Esophagus muscularis mucosa (tissue), 4 donors: Measurements from ENCODE around the gene EXOC6B. TPM values are rescaled to one million over a fixed set of nuclear protein-coding genes. Genes with fewer than 3 reads are reported as not detected.

Experiments used
- DNase-seq: peaks from one replicate; pipeline ENCODE4 v3.0.0-alpha.2; 2017; ENCODE audit errors: extremely low spot score
- H3K27ac ChIP-seq, 4 donors: fragments of 200-600 bp; sonication (generic); replicated peaks in 1 of 4; 1 replicate in 3 of 4; 2 replicates in 1 of 4; pipeline ENCODE4 v1.5.1; 2016 to 2019; ENCODE audit warnings: mild to moderate bottlenecking in 1 of 4
- H3K27me3 ChIP-seq, 4 donors: fragments of 200-600 bp; sonication (generic); one replicate each; pipeline versions ENCODE4 v1.5.1 to v1.6.0; 2016 to 2019
- H3K36me3 ChIP-seq, 4 donors: fragments of 200-600 bp; sonication (generic); one replicate each; pipeline ENCODE4 v1.5.1; 2016 to 2019
- H3K4me1 ChIP-seq, 4 donors: fragments of 200-600 bp; sonication (generic); one replicate each; pipeline ENCODE4 v1.5.1; 2016 to 2019
- H3K4me3 ChIP-seq, 4 donors: fragments of 200-600 bp; sonication (generic); 1 replicate in 2 of 4; 2 replicates in 2 of 4; pipeline ENCODE4 v1.5.1; 2016 to 2019; ENCODE audit warnings: mild to moderate bottlenecking in 4 of 4, moderate library complexity in 1 of 4
- H3K9me3 ChIP-seq, 4 donors: fragments of 200-600 bp; sonication (generic); 1 replicate in 3 of 4; 2 replicates in 1 of 4; pipeline ENCODE4 v1.5.1; 2016 to 2019
- EP300 ChIP-seq: sonication (generic); formaldehyde crosslinking; IDR thresholded peaks from one replicate; pipeline ENCODE4 v1.6.1; 2017; ENCODE audit warnings: antibody characterized with exemption
- POLR2A ChIP-seq: fragments of 450-650 bp; IDR thresholded peaks from one replicate; pipeline ENCODE4 v1.6.1; 2017; ENCODE audit warnings: antibody characterized with exemption, moderate library complexity, mild to moderate bottlenecking, low read depth
- POLR2AphosphoS5 ChIP-seq, 2 donors: sonication (generic); formaldehyde crosslinking; IDR thresholded peaks; one replicate each; pipeline ENCODE4 v1.6.1; 2017; ENCODE audit warnings: antibody characterized with exemption in 2 of 2
- whole genome bisulfite sequencing: methylation state at CpG from one replicate; pipeline ENCODE4 v1.1.5; 2018; 5-methylcytosine and 5-hydroxymethylcytosine counted together
- intact Hi-C: fragments of 100-400 bp; cut with DNase I; formaldehyde crosslinking; loops from one replicate; pipeline ENCODE4 v1.15.1; 2023
- total RNA-seq, 4 donors: library from RNA; depleted of rRNA; stranded (reverse); fragments of >200 nt; gene quantifications; one replicate each; pipeline versions ENCODE4 v1.1.0 to v1.2.1, GENCODE V29; 2016
- TF ChIP-seq, protein P1 (sequence below), 3 experiments: fragments of 200-600 bp in 2 of 3; fragments of 450-650 bp in 1 of 3; sonication (generic) in 2 of 3; IDR thresholded peaks; one replicate each; pipeline ENCODE4 v1.5.1; 2017 to 2019; ENCODE audit warnings: antibody characterized with exemption in 3 of 3, mild to moderate bottlenecking in 2 of 3, moderate library complexity in 1 of 3

Gene EXOC6B
- total RNA-seq, 4 donors from 2014 or later = 24.5 to 45.9 (median 37.4) TPM

DNA sequence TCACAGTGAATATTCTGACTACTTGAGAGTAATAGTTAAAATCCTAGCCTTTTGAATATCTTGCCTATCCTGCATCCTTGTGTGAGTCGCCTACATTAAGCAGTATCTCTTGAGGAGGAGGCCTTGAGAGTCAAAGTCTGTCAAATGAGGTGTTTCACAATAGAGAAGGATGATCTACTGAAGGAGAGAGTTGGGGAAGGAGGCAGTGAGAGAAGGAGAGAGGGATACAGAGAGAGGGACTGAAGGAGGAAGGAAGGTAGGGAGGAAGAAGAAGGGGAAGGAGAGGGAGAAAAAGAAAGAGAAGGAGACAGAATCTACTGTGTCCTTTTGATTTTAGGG is 554.6 kb downstream of the EXOC6B start:
- TF ChIP-seq, protein P1, sequence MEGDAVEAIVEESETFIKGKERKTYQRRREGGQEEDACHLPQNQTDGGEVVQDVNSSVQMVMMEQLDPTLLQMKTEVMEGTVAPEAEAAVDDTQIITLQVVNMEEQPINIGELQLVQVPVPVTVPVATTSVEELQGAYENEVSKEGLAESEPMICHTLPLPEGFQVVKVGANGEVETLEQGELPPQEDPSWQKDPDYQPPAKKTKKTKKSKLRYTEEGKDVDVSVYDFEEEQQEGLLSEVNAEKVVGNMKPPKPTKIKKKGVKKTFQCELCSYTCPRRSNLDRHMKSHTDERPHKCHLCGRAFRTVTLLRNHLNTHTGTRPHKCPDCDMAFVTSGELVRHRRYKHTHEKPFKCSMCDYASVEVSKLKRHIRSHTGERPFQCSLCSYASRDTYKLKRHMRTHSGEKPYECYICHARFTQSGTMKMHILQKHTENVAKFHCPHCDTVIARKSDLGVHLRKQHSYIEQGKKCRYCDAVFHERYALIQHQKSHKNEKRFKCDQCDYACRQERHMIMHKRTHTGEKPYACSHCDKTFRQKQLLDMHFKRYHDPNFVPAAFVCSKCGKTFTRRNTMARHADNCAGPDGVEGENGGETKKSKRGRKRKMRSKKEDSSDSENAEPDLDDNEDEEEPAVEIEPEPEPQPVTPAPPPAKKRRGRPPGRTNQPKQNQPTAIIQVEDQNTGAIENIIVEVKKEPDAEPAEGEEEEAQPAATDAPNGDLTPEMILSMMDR (IDR thresholded peaks at IDR 0.05) = no peak
- TF ChIP-seq POLR2AphosphoS5 (IDR thresholded peaks at IDR 0.05) (no peak), POLR2A (no peak), EP300 (no peak)
- no peaks in the 10 kb centered on the region for H3K36me3 ChIP-seq
- H3K4me1 ChIP-seq = peaks cover 18 to 32% (median 22%) of the 10 kb centered on the region in 4 donors
- 75% methylated on average over 1 of the region's 1 CpG for WGBS
- DNase-seq = no peak
- no peaks in the 10 kb centered on the region for H3K9me3 ChIP-seq
- intact Hi-C loops = no loop called here
- H3K27ac ChIP-seq = no peak overlapping the region
- no peak overlapping the region for H3K4me3 ChIP-seq
- H3K27me3 ChIP-seq = no peaks in the 10 kb centered on the region

DNA sequence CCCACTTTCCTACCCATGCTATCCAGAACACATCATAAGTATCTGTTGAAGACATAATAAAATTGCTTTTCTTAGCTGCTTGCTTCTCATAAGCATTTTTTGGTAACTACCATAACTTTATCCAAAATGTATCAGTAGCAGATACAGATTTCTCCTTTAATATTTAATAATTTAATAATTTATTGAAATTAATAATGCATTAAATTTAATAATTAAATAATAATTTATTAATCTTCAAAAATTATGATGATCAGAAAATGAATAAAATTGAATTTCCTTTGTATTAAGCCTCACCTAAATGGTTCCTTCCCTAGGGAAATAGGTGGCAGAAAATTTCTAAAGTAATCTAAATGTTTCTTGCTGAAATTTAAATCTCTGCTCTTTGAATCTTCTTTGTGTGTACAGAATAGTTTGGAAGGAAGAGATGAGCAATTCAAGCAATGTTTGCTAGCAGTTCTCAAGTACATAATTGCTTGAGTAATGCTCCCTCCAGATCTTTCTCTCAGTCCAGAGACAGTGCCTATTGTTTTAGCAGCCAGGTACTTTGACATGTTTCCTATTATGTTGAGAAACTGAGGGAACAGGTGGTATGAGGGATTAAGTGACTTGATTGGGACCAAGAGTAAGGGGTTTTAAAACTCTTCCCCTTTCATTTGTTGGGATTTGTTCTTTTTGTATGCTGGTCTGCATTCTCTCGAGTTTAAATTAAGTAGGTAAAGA is 555.1 kb downstream of the EXOC6B start:
- Histone ChIP-seq H3K4me3 (no peak overlapping the region), H3K36me3 (no peaks in the 10 kb centered on the region), H3K4me1 (peaks cover 18 to 28% (median 22%) of the 10 kb centered on the region in 4 donors), H3K27ac (no peak overlapping the region), H3K27me3 (no peaks in the 10 kb centered on the region), H3K9me3 (no peaks in the 10 kb centered on the region)
- intact Hi-C loops = no loop called here
- TF ChIP-seq POLR2AphosphoS5 (IDR thresholded peaks at IDR 0.05) = no peak
- TF ChIP-seq POLR2A = no peak
- TF ChIP-seq, protein P1 (IDR thresholded peaks at IDR 0.05) = no peak
- TF ChIP-seq EP300 = no peak
- DNase-seq = no peak
- WGBS = 87% methylated on average over 1 of the region's 1 CpG

DNA sequence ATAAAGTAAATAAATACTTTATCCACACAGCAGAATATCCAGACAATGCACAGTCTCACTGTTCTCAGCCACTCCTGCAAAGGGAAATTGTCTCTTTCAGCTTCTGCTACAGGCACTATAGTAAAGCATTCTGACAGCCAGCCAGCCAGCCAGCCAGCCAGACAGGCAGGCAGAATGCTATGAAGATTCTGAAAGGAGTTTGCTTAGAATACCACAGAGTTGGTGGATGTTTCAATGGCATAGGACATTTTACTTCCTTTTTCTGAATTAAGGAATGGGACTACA is 562.1 kb downstream of the EXOC6B start:
- H3K4me3 ChIP-seq = no peak overlapping the region
- intact Hi-C loops = no loop called here
- TF ChIP-seq POLR2A (no peak), POLR2AphosphoS5 (IDR thresholded peaks at IDR 0.05) (no peak), EP300 (no peak)
- TF ChIP-seq, protein P1 (IDR thresholded peaks at IDR 0.05) = no peak
- peaks cover 0 to 11% (median 4%) of the 10 kb centered on the region in 4 donors for H3K4me1 ChIP-seq
- H3K9me3 ChIP-seq = no peaks in the 10 kb centered on the region
- no peak overlapping the region for H3K27ac ChIP-seq
- no peaks in the 10 kb centered on the region for H3K36me3 ChIP-seq
- DNase-seq = no peak
- no peaks in the 10 kb centered on the region for H3K27me3 ChIP-seq

DNA sequence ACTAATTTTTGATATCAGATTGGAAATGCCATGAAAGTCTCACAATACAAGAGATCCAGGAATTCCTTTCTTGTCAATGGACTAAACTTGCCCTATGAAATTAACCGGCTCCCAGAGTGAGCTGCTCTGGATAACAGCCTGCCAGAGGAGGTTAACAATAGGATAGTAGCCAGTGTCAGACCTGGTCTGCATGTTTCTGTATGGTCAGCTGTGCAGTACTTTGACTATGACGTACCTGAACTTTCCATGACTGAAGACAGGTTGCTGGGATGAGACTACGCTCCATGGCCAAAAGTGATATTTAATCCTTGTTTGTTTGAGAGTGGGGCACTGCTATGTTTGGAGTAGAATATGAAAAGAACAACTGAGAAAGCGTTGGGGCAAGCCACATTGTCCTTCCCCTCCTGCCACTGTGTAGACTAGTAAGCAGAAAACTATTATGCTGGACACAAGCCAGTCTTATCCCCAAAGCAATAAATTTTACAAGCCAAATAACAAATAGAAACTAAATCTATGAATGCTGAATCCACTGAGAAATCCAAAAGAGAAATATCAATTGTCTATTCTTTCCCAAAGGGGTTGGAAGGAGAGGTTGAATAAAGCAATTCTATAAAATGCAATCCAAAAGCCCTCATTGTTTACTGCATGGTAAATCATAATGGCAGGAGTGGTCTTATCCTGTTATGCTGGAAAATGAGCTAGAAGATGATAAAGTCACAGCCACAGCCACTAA is 562.6 kb downstream of the EXOC6B start:
- 89% methylated on average over 4 of the region's 4 CpGs for WGBS
- Histone ChIP-seq H3K36me3 (no peaks in the 10 kb centered on the region), H3K4me1 (peaks cover 0 to 11% (median 4%) of the 10 kb centered on the region in 4 donors), H3K27me3 (no peaks in the 10 kb centered on the region), H3K4me3 (no peak overlapping the region), H3K9me3 (no peaks in the 10 kb centered on the region), H3K27ac (no peak overlapping the region)
- TF ChIP-seq POLR2A (no peak), EP300 (no peak), POLR2AphosphoS5 (IDR thresholded peaks at IDR 0.05) (no peak)
- TF ChIP-seq, protein P1 (IDR thresholded peaks at IDR 0.05) = no peak
- DNase-seq = no peak
- intact Hi-C loops = no loop called here
